T-cell (primary cell): ENCODE results near the gene SAA4. TPM values are rescaled to one million over a fixed set of nuclear protein-coding genes. Genes with fewer than 3 reads are reported as not detected.
"Not testable (repeated sequence)": the region's sequence is repeated elsewhere in the genome, so short reads cannot be mapped to it uniquely, and the experiment has no call there.

Experiments
- ATAC-seq, 4 experiments: fragments of 200-7000 bp in 3 of 4; fragments of 150-1000 bp in 1 of 4; cut with Tn5 transposase; replicated peaks in 1 of 4; 1 replicate in 3 of 4; 2 replicates in 1 of 4; pipeline ENCODE4 v1.10.0; 2021; ENCODE audit warnings: moderate library complexity in 3 of 4, mild to moderate bottlenecking in 2 of 4, moderate number of reproducible peaks in 1 of 4
- CTCF ChIA-PET, 2 donors: fragments of 300-600 bp; sonication (Branson Sonifier 250); formaldehyde crosslinking; loops; one replicate each; lab custom pipeline; 2022; ENCODE audit warnings: antibody characterized with exemption in 2 of 2; lab: Charles Lee
- POLR2A ChIA-PET, 2 donors: fragments of 300-600 bp; sonication (Branson Sonifier 250); formaldehyde crosslinking; loops; one replicate each; lab custom pipeline; 2022; ENCODE audit warnings: antibody characterized with exemption in 2 of 2; lab: Charles Lee
- DNase-seq, 35 experiments: peaks; one replicate each; pipeline versions ENCODE4 v3.0.0 to v3.0.0-alpha.2; 2013 to 2023
- H3K27ac ChIP-seq: one replicate; pipeline ENCODE4 v1.5.1; 2013; ENCODE audit warnings: low read length
- H3K27me3 ChIP-seq, 2 experiments: replicated peaks in 1 of 2; 1 replicate in 1 of 2; 2 replicates in 1 of 2; pipeline versions ENCODE4 v1.6.1 to v1.7.0; 2013; ENCODE audit warnings: low read length in 1 of 2, mixed read lengths in 1 of 2; ENCODE audit not compliant: control insufficient read depth in 2 of 2, insufficient read depth in 2 of 2; ENCODE audit errors: extremely low read depth in 1 of 2
- H3K36me3 ChIP-seq, 2 donors: 1 replicate in 1 of 2; 2 replicates in 1 of 2; pipeline versions ENCODE4 v1.6.1 to v1.7.0; 2013; ENCODE audit warnings: low read length in 1 of 2; ENCODE audit not compliant: control insufficient read depth in 2 of 2, insufficient read depth in 1 of 2; ENCODE audit errors: extremely low read depth in 1 of 2
- H3K4me1 ChIP-seq, 2 experiments: 1 replicate in 1 of 2; 2 replicates in 1 of 2; pipeline versions ENCODE4 v1.6.1 to v1.7.0; 2013; ENCODE audit warnings: low read length in 2 of 2, mixed read lengths in 1 of 2; ENCODE audit not compliant: insufficient read depth in 2 of 2, control insufficient read depth in 1 of 2; ENCODE audit errors: extremely low read depth in 1 of 2
- H3K4me3 ChIP-seq, 2 donors: 1 replicate in 1 of 2; 2 replicates in 1 of 2; pipeline versions ENCODE4 v1.5.1 to v1.7.0; 2013; ENCODE audit warnings: mild to moderate bottlenecking in 2 of 2, low read length in 1 of 2, moderate library complexity in 1 of 2; ENCODE audit not compliant: control insufficient read depth in 1 of 2; ENCODE audit errors: extremely low read depth in 1 of 2
- H3K9me3 ChIP-seq: 2 replicates; pipeline ENCODE4 v1.7.0; 2013
- H3K27ac Mint-ChIP-seq, 2 donors: one replicate each; pipeline ENCODE4 v1.8.0; 2020 to 2021; ENCODE audit warnings: mild to moderate bottlenecking in 2 of 2, mixed read lengths in 2 of 2
- H3K27me3 Mint-ChIP-seq, 2 donors: one replicate each; pipeline ENCODE4 v1.8.0; 2021 to 2022; ENCODE audit warnings: mixed read lengths in 2 of 2
- H3K36me3 Mint-ChIP-seq: one replicate; pipeline ENCODE4 v1.8.0; 2021; ENCODE audit warnings: mixed read lengths
- H3K4me1 Mint-ChIP-seq, 3 donors: one replicate each; pipeline ENCODE4 v1.8.0; 2020 to 2022; ENCODE audit warnings: mixed read lengths in 3 of 3, mild to moderate bottlenecking in 1 of 3
- H3K4me3 Mint-ChIP-seq, 3 donors: one replicate each; pipeline ENCODE4 v1.8.0; 2020 to 2022; ENCODE audit warnings: mild to moderate bottlenecking in 3 of 3, mixed read lengths in 3 of 3, moderate library complexity in 3 of 3
- H3K9me3 Mint-ChIP-seq, 3 donors: one replicate each; pipeline ENCODE4 v1.8.0; 2020 to 2022; ENCODE audit warnings: mixed read lengths in 3 of 3
- WGBS: methylation state at CpG from one replicate; pipeline ENCODE4 v1.1.5; 2013; ENCODE audit warnings: missing lambda C conversion rate; ENCODE audit not compliant: insufficient coverage; 5-methylcytosine and 5-hydroxymethylcytosine counted together
- total RNA-seq, 35 experiments: library from RNA in 6 of 35; stranded (reverse) in 6 of 35; fragments of 120-200 nt in 1 of 35; gene quantifications; one replicate each; pipeline versions ENCODE4 v1.2.1 to v1.2.4 and lab custom pipeline; 2013 to 2026

Gene SAA4
- total RNA-seq, 5 donors from 2014 or later (not counting 1 experiment from before 2014, with no cell fraction given): 0.54 to 0.93 (median 0.63) TPM; not detected in 2

GRCh38 chr11:18262681-18263350 lies 26.2 kb upstream of the SAA4 start:
- H3K4me3 ChIP-seq, H3K36me3 Mint-ChIP-seq, ATAC-seq, H3K36me3 ChIP-seq, CTCF ChIA-PET, H3K27me3 ChIP-seq, H3K4me1 Mint-ChIP-seq, POLR2A ChIA-PET, DNase-seq, H3K27ac ChIP-seq, H3K9me3 Mint-ChIP-seq, H3K4me3 Mint-ChIP-seq, H3K27me3 Mint-ChIP-seq, H3K4me1 ChIP-seq, H3K27ac Mint-ChIP-seq, H3K9me3 ChIP-seq: not testable (repeated sequence)
- WGBS: 74% methylated on average over 4 of the region's 8 CpGs

GRCh38 chr11:18261721-18262120 lies 25.1 kb upstream of the SAA4 start:
- H3K4me1 ChIP-seq: peaks cover 0 to 4% of the 10 kb centered on the region in 2 experiments
- ChIA-PET CTCF (interaction anchor here in 1 of 2 donors (0.6 kb wide), 1 partner anchor 22 kb away, joined by 5 read pairs; no protein-coding TSS in a partner anchor), POLR2A (no interaction called here)
- no peaks in the 10 kb centered on the region for H3K27me3 ChIP-seq
- no peak overlapping the region for H3K4me3 Mint-ChIP-seq
- DNase-seq: no peak
- H3K27ac ChIP-seq: no peak overlapping the region
- no peaks in the 10 kb centered on the region for H3K36me3 ChIP-seq
- H3K9me3 Mint-ChIP-seq: no peaks in the 10 kb centered on the region
- H3K9me3 ChIP-seq: no peaks in the 10 kb centered on the region
- no peak overlapping the region for H3K4me3 ChIP-seq
- H3K27ac Mint-ChIP-seq: no peak overlapping the region
- no peak for ATAC-seq
- WGBS: 92% methylated on average over 4 of the region's 14 CpGs
- H3K27me3 Mint-ChIP-seq: no peaks in the 10 kb centered on the region
- no peaks in the 10 kb centered on the region for H3K36me3 Mint-ChIP-seq
- no peaks in the 10 kb centered on the region for H3K4me1 Mint-ChIP-seq

- Mint-ChIP-seq H3K4me1 (no peaks in the 10 kb centered on the region), H3K27me3 (no peaks in the 10 kb centered on the region), H3K36me3 (no peaks in the 10 kb centered on the region), H3K4me3 (no peak overlapping the region), H3K9me3 (no peaks in the 10 kb centered on the region), H3K27ac (no peak overlapping the region)
- no peaks in the 10 kb centered on the region for H3K27me3 ChIP-seq
- no peaks in the 10 kb centered on the region for H3K36me3 ChIP-seq
- ChIA-PET POLR2A (no interaction called here), CTCF (no interaction called here)
- no peak overlapping the region for H3K4me3 ChIP-seq
- H3K4me1 ChIP-seq: no peaks in the 10 kb centered on the region
- no peak overlapping the region for H3K27ac ChIP-seq
- DNase-seq (no peak), ATAC-seq (no peak)
- no peaks in the 10 kb centered on the region for H3K9me3 ChIP-seq
These were observed 22.7 kb upstream of the SAA4 start for GRCh38 chr11:18259259-18259658.

- CTCF ChIA-PET: no interaction called here
- POLR2A ChIA-PET: no interaction called here
- Mint-ChIP-seq H3K27me3 (peaks cover 0 to 9% of the 10 kb centered on the region in 2 donors), H3K4me3 (no peak overlapping the region), H3K4me1 (no peaks in the 10 kb centered on the region), H3K9me3 (no peaks in the 10 kb centered on the region), H3K27ac (no peak overlapping the region), H3K36me3 (no peaks in the 10 kb centered on the region)
- H3K27ac ChIP-seq: no peak overlapping the region
- no peaks in the 10 kb centered on the region for H3K4me1 ChIP-seq
- DNase-seq: no peak
- no peaks in the 10 kb centered on the region for H3K9me3 ChIP-seq
- no peaks in the 10 kb centered on the region for H3K36me3 ChIP-seq
- no peak overlapping the region for H3K4me3 ChIP-seq
- no peak for ATAC-seq
- no peaks in the 10 kb centered on the region for H3K27me3 ChIP-seq
- 71% methylated on average over 2 of the region's 2 CpGs for WGBS
These were observed 18.3 kb upstream of the SAA4 start for GRCh38 chr11:18254781-18255361.

- Histone ChIP-seq H3K27ac (no peak overlapping the region), H3K9me3 (no peaks in the 10 kb centered on the region), H3K4me3 (no peak overlapping the region), H3K36me3 (no peaks in the 10 kb centered on the region), H3K27me3 (no peaks in the 10 kb centered on the region), H3K4me1 (no peaks in the 10 kb centered on the region)
- H3K27me3 Mint-ChIP-seq: peaks cover 0 to 9% of the 10 kb centered on the region in 2 donors
- POLR2A ChIA-PET: no interaction called here
- H3K4me1 Mint-ChIP-seq: no peaks in the 10 kb centered on the region
- H3K27ac Mint-ChIP-seq: no peak overlapping the region
- DNase-seq: no peak
- CTCF ChIA-PET: no interaction called here
- no peak for ATAC-seq
- no peaks in the 10 kb centered on the region for H3K36me3 Mint-ChIP-seq
- H3K9me3 Mint-ChIP-seq: no peaks in the 10 kb centered on the region
- no peak overlapping the region for H3K4me3 Mint-ChIP-seq
- 83% methylated on average over 6 of the region's 11 CpGs for WGBS
These were observed 17.3 kb upstream of the SAA4 start for GRCh38 chr11:18253778-18254338.

DNA sequence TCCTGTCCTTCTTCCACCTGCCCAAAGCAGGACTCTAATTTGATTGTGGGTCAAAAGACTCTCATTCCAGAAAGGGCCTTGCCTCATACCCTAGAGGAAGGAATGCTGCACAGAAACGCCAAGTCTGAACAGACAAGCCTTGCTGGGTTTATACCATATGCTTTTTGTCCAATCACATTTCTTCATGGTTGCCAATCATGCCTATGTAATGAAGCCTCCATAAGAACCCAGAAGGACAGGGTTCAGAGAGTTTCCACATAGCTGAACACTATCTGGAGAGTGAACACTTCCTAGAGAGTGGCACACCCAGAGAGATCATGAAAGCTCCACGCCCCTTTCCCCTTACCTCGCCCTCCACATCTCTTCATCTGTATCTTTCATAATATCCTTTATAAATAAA lies 16.6 kb upstream of the SAA4 start:
- Histone ChIP-seq H3K9me3 (no peaks in the 10 kb centered on the region), H3K27me3 (no peaks in the 10 kb centered on the region), H3K36me3 (no peaks in the 10 kb centered on the region), H3K4me3 (no peak overlapping the region), H3K4me1 (no peaks in the 10 kb centered on the region), H3K27ac (no peak overlapping the region)
- 88% methylated on average over 1 of the region's 3 CpGs for WGBS
- Mint-ChIP-seq H3K27me3 (peaks cover 0 to 9% of the 10 kb centered on the region in 2 donors), H3K27ac (no peak overlapping the region), H3K36me3 (no peaks in the 10 kb centered on the region), H3K9me3 (no peaks in the 10 kb centered on the region), H3K4me1 (no peaks in the 10 kb centered on the region), H3K4me3 (no peak overlapping the region)
- DNase-seq (no peak), ATAC-seq (no peak)
- CTCF ChIA-PET: no interaction called here
- POLR2A ChIA-PET: interaction anchor here in 1 of 2 donors (0.7 kb wide), 1 partner anchor 166 kb away, joined by 3 read pairs; no protein-coding TSS in a partner anchor
